Midbrain (tissue), 1 donor: Measurements from ENCODE around the gene IRS1.

Experiments
- DNase-seq: peaks from one replicate; lab custom pipeline; 2025; lab: John Stamatoyannopoulos, UW

IRS1 gene

GRCh38 chr2:226758921-226759640, 40.5 kb downstream of the IRS1 start:
- no peak for DNase-seq

- DNase-seq: no peak
These were observed 43.5 kb downstream of the IRS1 start for GRCh38 chr2:226756131-226756530.

DNA sequence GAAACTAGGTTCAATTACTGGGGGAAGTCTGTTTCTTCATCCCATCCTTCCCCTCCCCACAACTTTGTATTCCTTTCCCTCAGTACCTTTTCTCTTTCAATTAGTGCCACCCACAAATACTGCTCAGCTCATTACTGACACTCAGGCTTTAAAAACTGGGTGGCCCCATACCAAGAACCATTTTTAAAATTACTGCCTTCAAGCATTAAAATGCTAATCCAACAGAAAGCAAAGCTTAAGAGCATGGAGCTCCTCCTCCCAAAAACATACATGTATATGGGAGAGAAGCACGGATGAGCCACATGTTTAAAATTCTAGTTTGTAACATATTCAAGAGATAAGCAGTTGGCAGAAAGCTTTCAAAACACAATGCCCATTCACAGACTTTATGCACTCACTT, 44.0 kb downstream of the IRS1 start:
- no peak for DNase-seq

DNA sequence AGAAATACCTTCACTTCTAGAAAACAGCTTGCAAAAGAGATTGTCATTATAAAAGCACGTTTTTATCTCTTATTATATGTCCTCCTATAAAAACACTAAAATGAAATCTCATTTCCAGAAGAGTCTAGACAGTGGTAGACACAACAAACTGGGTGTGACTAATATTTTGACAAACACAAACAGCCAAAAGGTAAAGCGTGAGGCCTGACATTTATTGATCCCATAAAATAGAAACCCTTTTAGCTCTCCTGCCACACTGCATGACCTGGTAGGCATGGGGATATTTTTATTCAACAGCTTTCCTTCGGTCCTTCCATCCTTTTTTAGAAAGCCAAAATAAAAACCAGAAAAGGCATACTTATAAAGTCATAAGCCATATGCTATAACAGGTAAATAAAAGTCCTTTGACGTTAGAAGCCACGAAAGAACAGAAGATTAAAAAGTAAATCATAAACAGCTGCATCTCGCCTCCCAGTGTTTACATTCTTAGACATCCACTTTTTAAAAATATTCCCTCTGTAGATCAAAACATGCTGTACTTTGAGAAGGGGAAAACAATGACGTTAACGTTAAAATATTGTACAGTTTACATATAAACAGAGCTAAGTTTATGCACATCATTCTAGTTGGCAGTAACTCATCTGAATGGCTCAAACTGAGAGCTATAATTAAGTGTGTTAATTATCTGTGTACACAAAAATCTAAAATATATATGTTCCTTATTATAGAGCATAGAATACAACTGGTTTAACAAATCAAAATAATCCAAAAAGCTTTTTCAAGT, 44.6 kb downstream of the IRS1 start:
- DNase-seq: no peak

DNA sequence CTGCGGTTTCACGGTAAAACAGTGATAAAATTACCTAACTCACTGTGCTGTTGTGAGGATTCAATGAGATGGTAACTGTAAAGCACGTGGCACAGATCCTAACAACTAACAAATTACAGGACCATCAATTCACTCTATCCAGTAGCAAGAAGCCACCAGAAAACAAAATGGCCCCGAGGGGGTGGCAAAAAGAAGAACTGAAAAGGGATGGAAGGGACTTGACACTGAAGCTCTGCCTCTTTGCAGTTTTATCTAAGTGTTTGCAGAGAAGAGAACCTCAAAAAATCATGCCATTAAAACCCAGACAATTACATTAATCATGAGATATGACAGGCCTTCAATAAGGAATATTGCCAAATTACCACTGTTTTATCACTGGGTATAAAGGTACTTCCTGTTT, 46.7 kb downstream of the IRS1 start:
- no peak for DNase-seq

- no peak for DNase-seq
These were observed 52.3 kb downstream of the IRS1 start for GRCh38 chr2:226747288-226747687.

DNA sequence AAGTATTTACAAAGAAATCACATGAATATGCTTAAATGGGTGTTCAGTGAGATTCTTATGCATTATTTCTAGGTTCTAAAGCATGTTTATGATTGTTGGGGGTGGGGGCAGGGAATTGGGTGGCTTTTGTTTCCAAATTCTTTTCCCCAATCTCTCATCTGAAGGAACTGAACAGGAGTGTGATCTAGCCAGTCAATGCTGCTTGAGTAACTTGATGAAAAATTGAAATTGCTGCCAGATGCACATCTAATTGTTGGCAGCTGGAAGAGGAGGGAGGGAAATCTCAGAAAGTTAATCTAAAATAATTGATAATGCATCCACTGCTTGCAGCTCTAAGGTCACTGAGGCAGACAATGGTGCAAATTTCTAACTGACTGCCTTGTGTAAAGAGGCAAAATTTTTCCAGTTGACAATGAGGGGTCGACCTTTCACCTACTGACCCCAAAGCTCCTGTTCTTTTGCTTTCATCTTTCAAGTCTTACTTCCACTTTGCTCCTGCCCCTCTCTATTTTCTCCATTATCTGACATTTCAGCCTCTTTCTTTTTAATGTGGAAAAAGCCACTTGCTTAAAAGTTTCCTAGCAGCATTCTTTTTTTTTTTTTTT, 53.3 kb downstream of the IRS1 start:
- DNase-seq: no peak

DNA sequence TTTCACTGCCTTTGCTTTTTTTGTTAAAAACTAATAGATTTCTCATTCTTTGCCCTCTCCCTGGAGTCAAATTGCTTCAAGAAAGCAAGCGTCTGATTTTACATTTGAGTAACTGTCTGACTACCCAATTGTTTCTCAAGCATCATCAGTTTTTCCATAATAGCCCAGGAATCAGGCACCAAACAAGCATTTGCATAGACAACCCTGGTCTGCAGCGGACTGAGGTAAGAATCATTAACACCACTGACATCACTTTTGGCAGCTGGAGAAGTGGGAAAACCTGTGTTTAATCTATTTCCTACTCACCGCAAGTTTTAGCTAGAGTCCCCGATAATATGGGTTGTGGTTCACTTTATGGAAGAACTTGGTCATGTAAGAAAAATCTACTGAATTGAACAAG, 55.7 kb downstream of the IRS1 start:
- no peak for DNase-seq

- DNase-seq: peak; percentile 63
These were observed 57.3 kb downstream of the IRS1 start for GRCh38 chr2:226742347-226742746.

GRCh38 chr2:226740039-226740648, 59.5 kb downstream of the IRS1 start:
- DNase-seq: no peak

- DNase-seq: no peak
These were observed 60.0 kb downstream of the IRS1 start for GRCh38 chr2:226739545-226740030.

- no peak for DNase-seq
These were observed 60.6 kb downstream of the IRS1 start for GRCh38 chr2:226738821-226739544.

DNA sequence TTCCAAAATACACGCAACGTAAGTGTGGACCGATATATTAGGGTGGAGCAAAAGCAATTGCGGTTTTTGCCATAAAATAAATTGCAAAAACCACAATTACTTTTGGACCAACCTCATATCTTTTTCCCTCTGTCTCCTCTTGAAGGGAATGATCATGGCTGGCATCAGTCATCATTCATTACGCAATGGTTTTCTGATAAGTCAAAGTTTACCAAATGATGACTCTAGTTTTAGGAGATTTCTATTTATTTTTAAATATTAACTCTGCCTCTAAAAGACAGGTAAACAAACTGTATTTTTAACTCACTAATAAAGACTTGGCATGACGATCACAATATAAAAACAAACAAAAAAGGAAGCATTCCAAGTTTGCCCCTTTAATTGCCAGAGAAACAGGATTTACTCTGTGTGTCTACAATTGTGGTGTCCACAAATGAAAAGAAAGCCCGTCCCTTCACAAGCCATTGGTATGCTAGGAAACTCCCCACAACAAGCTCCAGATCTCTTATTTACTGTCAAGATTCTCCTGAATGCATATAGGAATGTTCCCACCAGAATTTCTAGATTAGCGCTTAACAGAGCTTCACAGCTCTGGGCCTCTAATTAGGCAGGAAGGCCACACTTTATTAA, 61.3 kb downstream of the IRS1 start:
- no peak for DNase-seq

DNA sequence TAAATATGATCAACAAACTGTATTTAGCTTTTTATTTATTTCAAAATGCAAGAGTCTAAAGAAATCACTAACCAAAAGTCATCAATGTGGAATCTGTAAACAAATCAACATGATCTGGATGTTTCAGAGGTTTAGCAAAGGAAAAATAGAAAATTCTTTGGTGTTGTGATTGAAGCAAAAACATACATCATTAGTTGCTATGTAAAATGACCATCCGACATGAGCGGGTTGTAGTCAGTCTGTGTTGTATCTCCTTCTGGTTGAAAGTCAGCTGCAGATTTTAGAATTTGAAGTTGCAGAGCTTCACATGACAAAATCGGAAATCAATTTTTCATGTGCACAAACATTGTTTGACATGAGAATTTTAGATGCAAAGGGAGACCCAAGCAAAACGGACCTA, 63.2 kb downstream of the IRS1 start:
- DNase-seq: no peak

- no peak for DNase-seq
These were observed 65.6 kb downstream of the IRS1 start for GRCh38 chr2:226733927-226734564.

- DNase-seq: peak; percentile 48
These were observed 66.3 kb downstream of the IRS1 start for GRCh38 chr2:226733189-226733858.

DNA sequence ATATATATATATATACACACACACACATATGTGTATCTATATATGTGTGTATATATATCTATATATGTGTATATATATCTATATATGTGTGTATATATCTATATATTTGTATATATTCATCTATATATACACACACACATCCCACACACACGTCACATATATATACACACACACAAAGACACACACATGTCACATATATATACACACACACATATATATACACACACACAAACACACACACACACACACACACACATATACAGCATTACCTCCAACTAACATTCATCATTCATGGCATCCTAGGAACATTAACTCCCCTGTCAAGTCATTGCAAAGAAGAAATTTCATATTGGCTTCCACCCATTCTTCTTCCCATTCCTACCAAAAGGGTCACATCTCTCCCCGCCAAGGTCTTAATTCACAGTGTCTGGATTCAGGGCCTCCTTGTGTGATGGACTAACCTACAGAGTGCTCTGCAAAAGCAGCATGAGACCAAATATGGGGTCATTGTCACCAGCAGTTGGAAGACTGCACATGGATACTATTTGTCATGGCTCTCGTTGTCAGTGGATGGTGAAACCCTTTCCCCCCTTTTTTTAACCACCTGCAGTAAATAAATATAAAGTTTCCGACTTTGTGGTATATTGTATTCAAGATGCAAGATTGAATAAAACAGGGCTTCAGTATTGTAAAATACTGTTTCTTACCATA, 67.0 kb downstream of the IRS1 start:
- no peak for DNase-seq

GRCh38 chr2:226730481-226730880, 69.1 kb downstream of the IRS1 start:
- no peak for DNase-seq

- DNase-seq: no peak
These were observed 70.6 kb downstream of the IRS1 start for GRCh38 chr2:226728996-226729395.

- no peak for DNase-seq
These were observed 72.4 kb downstream of the IRS1 start for GRCh38 chr2:226727251-226727650.
